Nephron progenitor cell (in vitro differentiated cells): ENCODE data around the gene ELMO1.

Experiments used
- DNase-seq: peaks from one replicate; pipeline ENCODE4 v3.0.0; 2021
- H3K27ac Mint-ChIP-seq: 2 replicates; pipeline ENCODE4 v1.8.0; 2021; ENCODE audit warnings: mild to moderate bottlenecking, moderate library complexity, mixed read lengths
- H3K27me3 Mint-ChIP-seq: 2 replicates; pipeline ENCODE4 v1.8.0; 2021; ENCODE audit warnings: mild to moderate bottlenecking, low read depth, mixed read lengths; ENCODE audit not compliant: poor library complexity
- H3K36me3 Mint-ChIP-seq: 2 replicates; pipeline ENCODE4 v1.8.0; 2021; ENCODE audit warnings: low read depth, mixed read lengths
- H3K4me1 Mint-ChIP-seq: 2 replicates; pipeline ENCODE4 v1.8.0; 2021; ENCODE audit warnings: mixed read lengths
- H3K4me3 Mint-ChIP-seq: 2 replicates; pipeline ENCODE4 v1.8.0; 2021; ENCODE audit warnings: mild to moderate bottlenecking, moderate library complexity, mixed read lengths
- H3K9me3 Mint-ChIP-seq: 2 replicates; pipeline ENCODE4 v1.8.0; 2021; ENCODE audit warnings: mild to moderate bottlenecking, moderate library complexity, mixed read lengths
- TF ChIP-seq, protein P1 (sequence below): fragments of 200-600 bp; sonication (generic); IDR thresholded peaks from 2 replicates; pipeline ENCODE4 v1.5.0; 2021; ENCODE audit warnings: antibody characterized with exemption

The ELMO1 gene

DNA sequence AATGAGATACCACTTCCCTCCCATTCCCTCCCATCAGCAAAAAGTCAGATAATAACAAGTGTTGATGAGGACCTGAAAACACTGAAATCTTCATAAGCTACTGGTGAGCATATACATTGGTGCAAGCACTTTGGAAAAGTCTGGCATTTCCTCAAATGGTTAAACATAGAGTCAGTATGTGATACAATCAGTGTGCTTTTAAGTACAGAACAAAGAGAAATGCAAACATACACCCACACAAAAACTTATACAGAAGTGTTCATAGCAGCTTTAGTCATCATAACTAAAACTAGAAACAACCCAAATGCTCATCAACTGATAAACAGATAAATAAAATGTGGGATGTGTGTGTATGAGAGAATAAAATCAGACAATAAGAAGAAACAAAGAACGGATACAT, 261.9 kb downstream of the ELMO1 start:
- Mint-ChIP-seq H3K4me3 (no peak overlapping the region), H3K4me1 (no peaks in the 10 kb centered on the region), H3K9me3 (no peaks in the 10 kb centered on the region)

DNA sequence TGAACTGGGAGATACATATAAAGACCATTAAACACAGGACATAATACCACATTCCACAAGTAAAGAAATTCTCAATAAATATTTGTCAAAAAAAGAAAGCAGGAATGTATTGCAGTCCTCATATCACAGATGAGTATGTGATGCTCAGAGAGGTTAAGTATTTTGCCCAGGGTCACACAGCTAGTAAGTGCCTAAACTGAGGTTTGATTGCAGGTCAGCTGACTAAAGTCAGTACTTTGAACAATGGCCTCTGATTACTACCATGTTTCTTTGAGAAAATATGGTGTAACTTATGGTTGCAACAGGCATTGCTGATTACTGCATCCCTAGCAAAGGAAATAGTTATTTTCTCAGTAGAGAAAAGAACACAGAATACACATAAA, 267.1 kb downstream of the ELMO1 start:
- Mint-ChIP-seq H3K9me3 (peaks cover 8% of the 10 kb centered on the region), H3K4me3 (no peak overlapping the region), H3K36me3 (peaks cover 8% of the 10 kb centered on the region), H3K27me3 (no peaks in the 10 kb centered on the region), H3K4me1 (peaks cover 8% of the 10 kb centered on the region), H3K27ac (no peak overlapping the region)
- DNase-seq: no peak
- TF ChIP-seq, protein P1, sequence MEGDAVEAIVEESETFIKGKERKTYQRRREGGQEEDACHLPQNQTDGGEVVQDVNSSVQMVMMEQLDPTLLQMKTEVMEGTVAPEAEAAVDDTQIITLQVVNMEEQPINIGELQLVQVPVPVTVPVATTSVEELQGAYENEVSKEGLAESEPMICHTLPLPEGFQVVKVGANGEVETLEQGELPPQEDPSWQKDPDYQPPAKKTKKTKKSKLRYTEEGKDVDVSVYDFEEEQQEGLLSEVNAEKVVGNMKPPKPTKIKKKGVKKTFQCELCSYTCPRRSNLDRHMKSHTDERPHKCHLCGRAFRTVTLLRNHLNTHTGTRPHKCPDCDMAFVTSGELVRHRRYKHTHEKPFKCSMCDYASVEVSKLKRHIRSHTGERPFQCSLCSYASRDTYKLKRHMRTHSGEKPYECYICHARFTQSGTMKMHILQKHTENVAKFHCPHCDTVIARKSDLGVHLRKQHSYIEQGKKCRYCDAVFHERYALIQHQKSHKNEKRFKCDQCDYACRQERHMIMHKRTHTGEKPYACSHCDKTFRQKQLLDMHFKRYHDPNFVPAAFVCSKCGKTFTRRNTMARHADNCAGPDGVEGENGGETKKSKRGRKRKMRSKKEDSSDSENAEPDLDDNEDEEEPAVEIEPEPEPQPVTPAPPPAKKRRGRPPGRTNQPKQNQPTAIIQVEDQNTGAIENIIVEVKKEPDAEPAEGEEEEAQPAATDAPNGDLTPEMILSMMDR: no peak

More for the DNA sequence above, 261.9 kb downstream of the ELMO1 start:
- H3K36me3 Mint-ChIP-seq: no peaks in the 10 kb centered on the region
- TF ChIP-seq, protein P1: no peak
- no peaks in the 10 kb centered on the region for H3K27me3 Mint-ChIP-seq
- DNase-seq: no peak
- no peak overlapping the region for H3K27ac Mint-ChIP-seq

DNA sequence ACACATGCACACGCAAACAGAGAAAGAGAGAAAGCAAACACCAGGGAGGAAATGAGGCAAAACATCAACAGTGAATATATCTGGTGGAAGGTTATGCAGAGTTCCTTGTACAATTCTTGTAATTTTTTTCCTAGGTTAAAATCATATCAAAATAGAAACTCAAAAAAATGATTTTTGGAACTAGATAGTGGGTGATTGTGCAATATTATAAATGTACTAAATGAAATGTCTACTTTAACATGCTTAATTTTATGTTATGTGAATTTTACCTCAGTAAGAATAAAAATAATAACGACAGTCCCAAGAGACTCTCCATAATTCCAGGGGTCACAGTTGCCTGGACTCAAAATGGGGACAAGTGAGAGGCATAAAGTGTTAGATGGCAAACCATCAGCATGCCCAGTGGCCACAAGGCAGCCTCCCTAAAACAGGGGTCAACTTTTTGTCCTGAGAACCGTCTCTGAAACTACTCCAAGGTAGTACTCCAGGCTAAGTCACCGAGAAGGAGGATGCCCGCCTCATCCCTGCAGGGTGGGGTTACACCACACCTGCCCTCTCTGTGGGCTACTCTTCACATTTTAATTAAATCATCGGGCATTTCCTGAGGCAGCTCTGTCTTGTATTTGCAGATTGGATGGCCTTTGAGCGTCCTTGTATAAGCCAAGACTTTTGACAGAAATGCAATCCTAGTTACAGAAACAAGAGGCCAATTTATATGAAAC, 267.7 kb downstream of the ELMO1 start:
- DNase-seq: no peak
- no peak overlapping the region for H3K4me3 Mint-ChIP-seq
- no peaks in the 10 kb centered on the region for H3K27me3 Mint-ChIP-seq
- H3K27ac Mint-ChIP-seq: no peak overlapping the region
- TF ChIP-seq, protein P1: no peak
- peaks cover 8% of the 10 kb centered on the region for H3K4me1 Mint-ChIP-seq
- peaks cover 8% of the 10 kb centered on the region for H3K9me3 Mint-ChIP-seq
- peaks cover 8% of the 10 kb centered on the region for H3K36me3 Mint-ChIP-seq

DNA sequence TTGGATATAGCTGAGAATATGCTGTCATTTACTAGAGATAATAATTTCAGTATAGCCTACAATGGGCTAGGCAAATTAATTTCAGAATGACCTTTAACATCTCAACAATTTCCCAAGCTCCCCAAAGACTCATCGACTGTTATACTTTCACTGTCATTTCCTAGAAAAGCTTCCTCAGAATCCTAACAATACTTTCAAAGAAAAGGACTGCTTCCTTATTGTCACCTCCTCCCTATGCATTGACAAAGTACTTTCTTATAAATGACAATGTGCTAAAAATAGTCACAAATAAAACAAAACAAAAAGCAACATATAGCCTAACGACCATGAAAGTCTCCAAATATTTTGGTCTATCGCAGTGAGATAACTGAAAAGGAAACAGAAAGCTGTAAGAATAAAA, 272.6 kb downstream of the ELMO1 start:
- Mint-ChIP-seq H3K9me3 (peaks cover 8% of the 10 kb centered on the region), H3K27me3 (peaks cover 4% of the 10 kb centered on the region), H3K36me3 (peaks cover 8% of the 10 kb centered on the region), H3K4me1 (peaks cover 12% of the 10 kb centered on the region), H3K27ac (no peak overlapping the region), H3K4me3 (no peak overlapping the region)
- TF ChIP-seq, protein P1: no peak
- no peak for DNase-seq

DNA sequence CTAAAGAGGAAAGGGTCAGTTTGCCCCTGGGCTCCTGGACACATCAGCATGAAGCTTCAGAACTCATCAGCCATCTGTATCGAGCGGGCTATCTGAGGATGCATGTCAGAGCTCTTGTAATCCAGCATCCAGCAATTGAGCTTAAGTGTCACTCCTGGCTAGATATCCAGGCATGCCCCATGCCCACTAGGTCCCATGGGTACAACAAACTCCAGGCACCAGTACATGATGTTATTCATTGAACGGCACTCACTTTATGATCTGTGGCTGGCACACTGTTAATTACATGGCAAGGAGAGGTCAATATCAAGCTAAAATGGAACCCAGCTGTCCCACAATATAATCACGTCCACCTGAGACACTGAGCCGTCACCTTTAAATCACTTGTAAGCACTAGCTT, 274.2 kb downstream of the ELMO1 start:
- Mint-ChIP-seq H3K27me3 (peaks cover 4% of the 10 kb centered on the region), H3K4me1 (peaks cover 4% of the 10 kb centered on the region), H3K27ac (no peak overlapping the region), H3K36me3 (peaks cover 20% of the 10 kb centered on the region), H3K4me3 (no peak overlapping the region), H3K9me3 (peaks cover 20% of the 10 kb centered on the region)
- DNase-seq: no peak
- TF ChIP-seq, protein P1: no peak

DNA sequence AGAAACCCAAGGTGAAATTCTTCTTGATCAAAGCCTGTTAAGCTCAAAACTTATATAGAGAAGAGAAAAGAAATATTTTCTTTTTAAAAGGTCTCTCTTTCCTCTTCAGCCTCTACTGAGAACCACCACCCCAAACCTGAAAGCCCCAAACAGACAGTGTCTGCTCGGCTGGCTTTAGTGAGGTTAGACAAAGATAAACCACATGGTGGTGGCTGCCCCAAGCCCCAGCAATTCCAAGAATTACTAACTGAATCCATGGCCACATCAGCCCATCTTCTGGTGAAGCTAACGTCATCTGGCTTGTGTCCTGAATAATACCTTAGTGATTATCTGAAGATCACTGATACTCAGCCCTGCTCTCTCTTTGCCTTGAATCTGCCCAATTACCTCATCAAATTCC, 275.0 kb downstream of the ELMO1 start:
- Mint-ChIP-seq H3K27me3 (peaks cover 4% of the 10 kb centered on the region), H3K4me3 (no peak overlapping the region), H3K4me1 (peaks cover 4% of the 10 kb centered on the region), H3K9me3 (peaks cover 28% of the 10 kb centered on the region), H3K36me3 (peaks cover 25% of the 10 kb centered on the region), H3K27ac (no peak overlapping the region)
- TF ChIP-seq, protein P1: no peak
- DNase-seq: no peak
